GM19455 (cell line): ENCODE results near the gene WDR91.
"Not testable (repeated sequence)": the region's sequence is repeated elsewhere in the genome, so short reads cannot be mapped to it uniquely, and the experiment has no call there.

ENCODE experiments used
- ATAC-seq: cut with Tn5 transposase; IDR thresholded peaks from one replicate; pipeline ENCODE4 v1.9.1; 2021; ENCODE audit not compliant: unreplicated experiment

WDR91 gene

DNA sequence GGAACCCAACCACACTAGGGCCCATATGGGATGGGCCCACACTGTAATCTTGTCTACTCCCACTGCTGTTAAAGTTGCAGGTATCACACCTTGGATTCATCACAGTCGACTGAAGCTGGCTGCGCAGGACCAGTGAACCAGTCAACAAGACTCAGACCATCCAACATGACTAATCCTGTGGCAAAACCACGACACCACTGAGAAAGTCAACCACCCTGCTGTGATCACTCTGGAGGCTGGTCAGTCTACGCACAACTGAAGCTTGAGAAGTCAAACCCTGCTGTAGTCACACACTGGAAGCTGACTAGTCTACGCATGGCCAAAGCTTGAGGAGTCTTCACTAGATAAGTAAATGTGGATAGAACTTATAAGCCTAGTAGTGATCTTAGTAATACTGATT lies 31.2 kb downstream of the WDR91 start:
- no peak for ATAC-seq

DNA sequence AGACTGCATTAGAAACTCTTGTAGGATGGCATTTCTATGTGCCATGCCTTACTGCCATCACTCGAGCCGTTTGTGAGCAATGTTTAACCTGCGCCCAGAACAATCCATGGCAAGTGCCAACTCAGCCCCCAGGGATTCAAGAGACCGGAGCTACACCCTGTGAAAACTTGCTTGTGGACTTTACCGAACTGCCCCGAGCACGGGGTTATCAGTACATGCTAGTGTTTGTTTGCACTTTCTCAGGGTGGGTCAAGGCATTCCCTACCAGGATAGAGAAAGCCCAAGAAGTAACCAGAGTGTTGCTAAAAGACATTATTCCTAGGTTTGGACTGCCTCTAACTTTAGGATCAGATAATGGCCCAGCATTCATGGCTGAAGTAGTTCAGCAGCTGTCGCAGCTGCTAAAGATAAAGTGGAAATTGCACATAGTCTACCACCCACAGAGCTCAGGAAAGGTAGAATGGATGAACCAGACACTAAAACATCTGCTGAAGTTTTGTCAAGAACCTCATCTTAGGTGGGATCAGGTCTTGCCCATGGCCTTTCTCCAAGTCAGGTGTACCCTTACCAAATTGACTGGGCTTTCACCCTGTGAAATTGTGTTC lies 31.9 kb downstream of the WDR91 start:
- no peak for ATAC-seq

DNA sequence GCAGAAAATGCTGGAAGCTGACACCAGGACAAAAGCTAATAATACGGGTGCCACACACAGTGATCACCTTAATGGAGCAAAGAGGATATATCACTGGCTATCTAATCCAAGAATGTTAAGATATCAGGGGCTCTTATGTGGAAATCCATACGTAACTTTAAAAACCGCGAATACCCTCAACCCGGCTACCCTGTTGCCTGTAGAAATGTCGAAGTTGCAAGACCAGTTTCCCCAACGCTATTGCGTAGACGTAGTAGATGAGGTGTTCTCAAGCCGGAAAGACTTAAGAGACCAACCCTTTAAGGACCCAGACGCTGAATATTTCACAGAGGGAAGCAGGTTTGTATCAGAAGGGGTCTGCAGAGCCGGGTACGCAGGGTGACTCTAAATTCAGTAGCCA lies 33.0 kb downstream of the WDR91 start:
- ATAC-seq, result no peak

DNA sequence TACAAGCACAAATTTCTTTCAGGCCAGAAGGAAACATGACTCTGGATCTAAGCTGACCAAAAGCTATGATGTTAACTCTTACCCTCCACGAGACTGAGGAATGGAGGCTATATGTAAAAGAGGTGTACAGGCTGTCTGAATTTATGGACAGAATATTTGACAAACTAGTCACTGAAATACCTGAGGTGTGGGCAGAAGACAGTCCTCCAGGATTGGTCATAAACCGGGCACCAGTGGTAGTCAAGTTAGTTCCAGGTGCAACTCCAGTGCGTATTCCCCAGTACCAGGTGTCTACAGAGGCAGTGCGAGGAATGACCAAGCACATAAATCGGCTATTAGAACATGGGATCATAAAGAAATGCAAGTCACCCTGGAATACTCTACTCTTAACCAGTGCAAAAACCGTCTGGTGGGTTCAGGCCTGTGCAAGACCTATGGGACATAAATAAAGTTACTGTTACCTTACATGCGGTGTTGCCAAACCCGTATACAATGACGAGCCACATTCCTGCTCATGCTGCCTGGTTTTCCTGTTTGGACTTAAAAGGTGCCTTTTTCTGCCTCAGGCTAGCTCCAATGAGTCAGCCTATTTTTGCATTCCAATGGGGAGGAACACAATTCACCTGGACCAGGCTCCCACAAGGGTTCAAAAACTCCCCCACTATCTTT lies 34.2 kb downstream of the WDR91 start:
- no peak for ATAC-seq

DNA sequence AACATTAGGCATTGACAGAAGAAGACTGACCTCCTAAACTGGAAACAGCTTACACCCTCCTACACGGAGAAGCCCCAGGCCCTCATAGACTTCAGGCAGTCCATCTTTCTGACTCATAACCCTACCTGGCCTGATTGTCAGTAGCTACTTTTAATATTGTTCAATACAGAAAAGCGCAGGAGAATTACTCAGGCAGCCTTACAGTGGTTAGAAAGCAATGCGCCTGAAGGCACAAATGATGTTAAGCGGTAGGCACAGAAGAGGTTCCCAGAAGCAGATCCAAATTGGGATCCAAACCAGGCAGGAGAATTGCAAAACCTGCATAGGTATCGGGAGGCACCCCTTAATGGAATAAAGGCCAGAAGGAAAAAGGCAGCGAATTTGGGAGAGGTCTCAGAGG lies 35.4 kb downstream of the WDR91 start:
- no peak for ATAC-seq

DNA sequence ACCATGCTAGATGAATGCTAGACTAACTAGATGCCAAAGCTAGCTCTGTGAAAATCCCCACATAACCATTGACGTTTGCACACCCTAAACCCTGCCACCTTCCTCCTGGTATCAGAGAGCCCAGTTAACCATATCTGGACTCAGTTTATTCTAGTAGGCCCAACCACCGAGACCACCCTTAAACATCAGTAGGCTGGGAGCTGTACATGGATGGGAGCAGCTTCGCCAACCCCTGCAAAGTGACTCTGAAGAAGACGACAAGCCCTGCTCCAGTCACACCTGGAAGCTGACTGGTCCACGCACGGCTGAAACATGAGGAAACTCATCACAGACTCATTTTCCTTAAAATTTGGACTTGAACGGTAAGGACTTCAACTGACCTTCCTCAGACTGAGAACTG lies 36.4 kb downstream of the WDR91 start:
- no peak for ATAC-seq

DNA sequence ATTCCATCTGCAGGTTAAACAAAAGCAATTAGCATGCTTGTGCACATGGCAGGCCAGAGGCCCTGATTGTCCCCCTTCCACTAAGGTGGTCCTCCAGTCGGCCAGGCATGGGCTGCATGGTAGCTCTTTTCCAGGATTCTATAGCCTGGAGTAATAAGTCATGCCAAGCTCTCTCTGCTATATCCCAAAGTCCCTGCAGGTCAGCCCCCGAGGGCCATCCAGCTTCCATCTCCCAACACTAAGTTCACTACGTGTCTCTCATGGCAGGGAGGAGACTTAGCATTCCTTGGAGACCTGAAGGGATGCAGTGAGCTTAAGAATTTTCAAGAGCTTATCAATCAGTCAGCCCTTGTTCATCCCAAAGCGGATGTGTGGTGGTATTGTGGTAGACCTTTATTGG lies 37.4 kb downstream of the WDR91 start:
- ATAC-seq, result not testable (repeated sequence)

DNA sequence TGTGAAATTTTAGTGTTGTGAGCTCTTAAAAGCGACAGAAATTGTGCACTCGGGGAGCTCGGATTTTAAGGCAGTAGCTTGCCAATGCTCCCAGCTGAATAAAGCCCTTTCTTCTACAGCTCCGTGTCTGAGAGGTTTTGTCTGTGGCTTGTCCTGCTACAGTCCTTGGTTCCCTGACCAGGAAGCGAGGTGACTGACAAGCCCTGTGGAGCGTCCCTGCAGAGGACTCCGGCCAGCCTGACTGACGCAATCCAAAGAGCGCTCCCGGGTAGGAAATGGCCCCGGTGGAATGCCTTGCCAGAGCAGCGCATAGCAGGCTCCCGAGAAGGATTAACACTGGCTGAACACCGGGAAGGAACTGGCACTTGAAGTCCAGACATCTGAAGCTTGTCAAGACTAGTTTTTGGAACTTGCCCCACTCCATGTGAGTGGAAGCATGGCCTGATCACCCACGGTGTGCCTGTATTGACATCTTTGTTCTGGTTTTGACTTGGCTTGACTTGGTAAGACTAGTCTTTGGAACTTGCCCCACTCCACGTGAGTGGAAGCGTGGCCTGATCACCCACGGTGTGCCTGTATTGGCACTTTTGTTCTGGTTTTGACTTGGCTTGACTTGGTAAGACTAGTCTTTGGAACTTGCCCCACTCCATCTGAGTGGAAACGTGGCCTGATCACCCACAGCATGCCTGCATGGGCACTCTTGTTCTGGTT lies 39.6 kb downstream of the WDR91 start:
- not testable (repeated sequence) for ATAC-seq

DNA sequence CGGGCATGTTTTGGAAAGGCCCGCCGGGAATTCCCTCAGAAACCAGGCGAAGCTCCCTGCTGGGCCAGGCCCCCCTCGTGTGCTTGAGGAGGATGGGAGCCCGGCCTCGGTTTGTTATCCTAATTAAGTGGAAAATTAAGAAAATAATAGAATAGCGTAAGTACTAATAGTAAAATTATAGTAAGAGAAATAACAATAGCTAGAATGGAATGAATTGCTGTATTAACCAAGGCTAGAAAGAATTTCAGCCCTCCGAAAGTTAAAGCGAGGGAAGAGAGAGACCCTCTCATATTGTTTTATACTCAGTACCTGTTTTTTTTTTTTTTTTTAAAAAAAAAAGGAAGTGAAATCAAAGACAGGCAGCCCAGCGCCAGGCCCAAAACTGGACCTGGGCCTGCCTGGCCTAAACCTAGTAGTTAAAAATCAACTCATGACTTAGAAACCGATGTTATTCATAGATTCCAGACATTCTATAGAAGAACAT lies 40.3 kb downstream of the WDR91 start:
- ATAC-seq, result peak; percentile 32

DNA sequence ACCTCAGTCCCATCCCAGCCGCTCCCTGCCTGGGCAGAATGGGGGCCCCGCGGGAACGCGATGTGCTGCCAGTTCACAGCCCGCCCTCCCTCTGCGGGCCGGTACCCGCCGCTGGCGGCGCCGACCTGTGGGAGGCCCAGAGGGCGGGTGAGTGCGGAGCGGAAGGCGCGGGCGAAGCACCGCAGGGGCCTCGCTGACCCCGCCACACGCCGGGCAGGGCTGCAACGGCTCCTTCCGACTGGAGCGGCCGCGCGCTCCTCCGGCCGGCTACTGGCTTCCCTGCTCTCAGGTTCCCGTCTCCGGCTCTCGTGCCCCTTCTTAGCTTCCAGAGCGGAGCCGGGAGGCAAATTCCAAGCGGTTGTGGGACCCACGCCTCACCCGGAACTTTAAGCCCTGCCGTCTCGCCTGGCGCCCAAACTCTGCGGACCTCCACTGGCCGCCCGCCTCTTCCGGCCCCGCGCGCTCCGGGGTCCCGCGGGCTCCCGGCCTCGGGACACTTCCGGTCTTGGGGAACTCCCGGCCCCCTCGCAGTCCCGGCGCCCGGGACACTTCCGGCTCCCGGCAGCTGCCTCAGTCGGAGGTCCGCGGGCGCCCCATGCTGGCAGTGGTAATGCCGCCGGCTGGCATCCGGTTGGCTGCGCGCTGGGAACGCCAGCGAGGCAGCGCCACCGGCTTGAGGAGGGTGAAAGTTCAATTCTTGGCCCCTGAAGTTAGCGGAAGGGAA lies 40.9 kb downstream of the WDR91 start, which contains the start of gene CYREN:
Gene CYREN, minus strand, starts transcription at position 434 of the 724 bp plus-strand sequence. CDS start 1,785 bp downstream, outside the sequence.
- peak; percentile 75 for ATAC-seq

DNA sequence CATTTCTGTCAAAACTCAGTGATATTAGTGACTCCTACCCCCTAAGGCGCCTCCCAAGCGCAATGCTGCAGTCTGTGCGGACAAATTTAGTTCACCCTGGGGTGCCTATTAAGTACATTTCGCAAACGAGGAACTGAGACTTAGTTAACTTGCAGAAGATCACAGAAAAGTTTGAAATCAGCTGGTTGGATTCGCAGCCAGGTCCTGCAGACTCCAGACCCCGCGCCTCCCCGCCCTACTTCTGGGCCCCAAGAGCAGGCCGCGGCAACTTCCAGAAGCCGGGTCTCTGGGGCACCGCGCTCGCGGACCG lies 41.4 kb downstream of the WDR91 start:
- ATAC-seq, result peak; percentile 13

DNA sequence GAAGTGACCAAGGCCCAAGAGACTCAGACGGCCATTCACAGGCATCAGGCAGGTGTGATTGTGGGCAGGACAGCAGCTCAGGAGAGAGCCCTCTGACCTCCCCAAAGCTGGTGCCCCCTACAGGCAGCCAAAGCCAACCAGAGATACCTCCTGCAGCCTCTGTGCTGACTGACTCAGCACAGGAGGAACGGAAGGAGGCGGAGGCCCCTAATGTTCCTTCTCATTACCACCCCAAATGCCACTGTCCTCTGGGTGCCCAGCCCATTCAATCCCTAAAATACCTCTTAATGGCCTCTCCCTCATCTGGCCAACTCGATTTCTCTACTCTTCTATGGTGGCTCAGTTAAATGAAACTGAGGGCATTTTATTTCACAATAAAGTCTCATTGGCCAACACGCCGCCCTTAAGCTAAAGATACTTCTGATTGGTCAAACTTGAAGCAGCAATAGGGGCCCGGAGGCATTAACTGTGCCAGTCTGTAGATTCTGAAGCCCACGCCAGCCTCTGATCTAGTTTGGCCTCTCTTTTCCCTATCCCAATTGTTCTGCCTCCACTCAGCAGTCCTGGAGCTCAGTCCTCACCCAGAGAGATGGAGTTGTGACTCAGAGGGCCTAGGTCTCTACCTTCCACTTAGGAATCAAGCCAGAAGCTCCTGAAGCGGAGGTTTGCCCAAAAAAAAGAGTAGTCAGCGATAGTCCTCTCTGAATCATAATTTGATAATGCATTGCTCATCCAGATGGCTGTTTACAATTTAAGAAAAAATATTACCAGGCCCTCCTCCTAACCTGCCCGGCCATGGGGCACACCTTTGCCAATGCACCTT lies 42.0 kb downstream of the WDR91 start:
- ATAC-seq, result peak; percentile 44

DNA sequence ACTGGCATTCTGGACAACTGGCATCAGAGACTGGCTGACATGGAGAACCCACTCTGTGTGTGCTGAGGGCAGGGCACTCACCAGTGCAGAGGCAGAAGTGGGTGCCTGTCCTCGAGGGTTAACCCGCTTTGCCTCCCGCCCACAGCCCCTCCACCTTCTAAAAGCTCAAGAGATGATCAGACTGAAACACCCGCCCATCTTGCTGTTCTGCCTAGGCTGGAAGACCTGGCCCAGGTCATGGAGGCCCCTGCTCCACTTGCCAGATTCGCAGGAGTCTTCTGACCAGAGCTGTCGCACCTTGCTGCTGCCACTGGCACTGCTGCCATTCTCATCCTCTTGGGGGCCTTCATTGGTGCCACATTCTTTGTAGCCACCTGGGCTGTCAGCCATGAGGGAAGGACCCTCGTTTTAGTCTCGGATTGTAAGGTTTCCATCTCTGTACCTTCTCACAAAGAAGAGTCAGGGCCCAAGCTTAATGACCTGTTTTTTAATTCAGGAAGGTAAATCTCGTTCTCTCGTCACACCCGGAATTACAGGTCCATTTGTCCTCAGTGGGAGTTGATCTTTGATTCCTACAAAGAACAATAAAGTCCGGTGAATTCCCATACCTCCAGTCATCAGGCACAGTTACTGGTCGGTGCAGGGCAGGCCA lies 42.7 kb downstream of the WDR91 start:
- no peak for ATAC-seq

DNA sequence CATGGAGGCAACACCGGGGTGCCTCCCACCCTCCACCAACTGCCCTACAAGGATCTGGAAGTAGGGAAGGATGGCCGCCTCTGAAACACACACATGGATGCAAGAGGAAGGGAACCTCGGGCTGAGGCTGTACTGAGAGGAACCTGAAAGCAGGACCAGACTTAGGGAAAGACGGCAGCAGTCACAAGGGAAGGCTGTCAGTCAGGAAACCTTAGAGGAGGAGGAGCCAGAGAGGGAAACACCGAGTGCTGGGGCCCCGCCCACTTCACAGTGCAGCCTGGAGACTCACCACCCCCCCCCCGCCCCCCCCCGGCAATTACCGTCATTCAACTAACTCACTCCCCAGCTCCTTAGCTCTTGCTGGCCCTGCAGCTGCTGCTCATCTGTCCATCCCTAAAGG lies 43.3 kb downstream of the WDR91 start:
- no peak for ATAC-seq

DNA sequence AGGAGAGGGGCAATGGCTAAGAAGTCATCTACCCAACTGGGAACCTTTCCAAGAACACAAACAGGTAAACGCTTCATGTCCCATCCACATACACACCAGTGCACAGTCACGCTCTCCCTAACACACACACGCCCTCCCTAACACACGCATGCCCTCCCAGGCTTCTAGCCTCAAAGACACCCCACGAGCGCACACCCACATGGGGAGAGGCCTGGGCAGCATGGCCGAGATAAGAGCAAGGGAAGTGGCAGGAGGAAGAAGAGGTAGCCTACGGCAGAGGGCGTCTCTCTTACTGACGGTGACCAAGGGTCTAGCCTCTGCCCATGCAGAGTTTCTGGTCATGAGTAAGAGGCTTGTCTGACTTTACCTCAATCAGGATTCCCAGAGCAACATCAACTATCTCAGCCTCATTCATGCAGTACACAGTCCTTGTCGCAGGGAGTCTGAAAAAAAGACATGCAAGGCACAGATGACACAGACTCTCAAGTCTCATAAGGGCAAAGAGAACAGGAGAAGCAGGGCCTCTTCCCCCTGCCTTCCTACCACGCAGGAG lies 43.9 kb downstream of the WDR91 start:
- ATAC-seq, result no peak

DNA sequence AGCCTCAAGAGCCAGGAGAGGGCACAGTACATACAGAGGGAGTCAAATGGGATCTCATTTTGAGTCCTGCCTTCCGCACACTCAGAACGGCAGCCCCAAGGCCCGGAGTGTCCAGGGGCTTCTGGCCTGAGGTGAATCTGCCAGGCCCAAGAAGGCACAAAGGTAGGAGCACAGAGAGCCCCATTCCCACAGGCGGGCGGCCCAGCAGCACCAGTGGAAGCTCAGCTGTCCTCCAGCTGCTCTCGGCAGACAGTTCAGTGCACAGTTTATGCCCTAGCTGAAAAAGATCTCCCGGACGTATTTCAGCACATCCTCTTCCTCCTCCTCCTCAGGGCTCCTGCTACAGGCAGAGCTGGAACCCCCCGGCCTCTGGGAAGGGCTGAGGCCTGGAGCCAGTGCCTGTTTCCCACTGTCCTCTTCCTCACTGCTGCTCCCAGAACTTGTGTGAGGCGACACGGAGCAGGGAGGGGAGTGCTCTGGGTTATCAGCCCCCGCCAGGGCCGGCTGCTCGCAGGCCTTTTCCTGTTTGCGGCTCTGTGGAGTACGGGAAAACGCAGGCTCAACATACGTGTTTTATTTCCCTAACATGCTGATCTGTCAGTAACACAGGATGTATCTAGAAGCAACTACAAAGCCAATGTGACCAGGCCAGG lies 44.9 kb downstream of the WDR91 start:
- ATAC-seq, result no peak

DNA sequence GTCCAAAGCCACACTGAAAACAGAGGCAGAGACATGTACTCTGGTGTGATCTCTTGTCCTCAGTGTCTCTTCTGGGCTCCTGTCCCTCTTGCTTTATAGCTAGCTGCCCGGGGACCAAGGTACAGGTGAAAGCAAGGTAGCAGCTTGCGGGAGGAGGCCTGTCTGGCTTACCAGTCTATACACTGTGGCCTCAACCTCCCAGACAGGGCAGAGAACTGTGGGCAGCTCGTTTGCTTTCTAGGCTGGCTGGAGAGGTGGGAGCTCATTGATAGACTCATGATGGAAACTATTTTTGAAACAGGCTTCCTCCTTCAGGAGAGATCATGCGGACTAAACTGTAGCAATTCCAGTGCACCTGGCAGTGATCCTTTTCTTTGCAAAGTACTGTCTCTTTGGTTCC lies 45.5 kb downstream of the WDR91 start:
- no peak for ATAC-seq

DNA sequence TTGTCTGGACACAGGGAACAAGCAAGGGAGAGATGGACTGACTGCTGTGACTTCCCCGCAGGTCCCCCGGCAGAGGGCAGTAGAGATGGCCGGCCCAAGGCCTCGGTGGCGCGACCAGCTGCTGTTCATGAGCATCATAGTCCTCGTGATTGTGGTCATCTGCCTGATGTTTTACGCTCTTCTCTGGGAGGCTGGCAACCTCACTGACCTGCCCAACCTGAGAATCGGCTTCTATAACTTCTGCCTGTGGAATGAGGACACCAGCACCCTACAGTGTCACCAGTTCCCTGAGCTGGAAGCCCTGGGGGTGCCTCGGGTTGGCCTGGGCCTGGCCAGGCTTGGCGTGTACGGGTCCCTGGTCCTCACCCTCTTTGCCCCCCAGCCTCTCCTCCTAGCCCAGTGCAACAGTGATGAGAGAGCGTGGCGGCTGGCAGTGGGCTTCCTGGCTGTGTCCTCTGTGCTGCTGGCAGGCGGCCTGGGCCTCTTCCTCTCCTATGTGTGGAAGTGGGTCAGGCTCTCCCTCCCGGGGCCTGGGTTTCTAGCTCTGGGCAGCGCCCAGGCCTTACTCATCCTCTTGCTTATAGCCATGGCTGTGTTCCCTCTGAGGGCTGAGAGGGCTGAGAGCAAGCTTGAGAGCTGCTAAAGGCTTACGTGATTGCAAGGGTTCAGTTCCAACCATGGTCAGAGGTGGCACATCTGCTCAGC lies 46.8 kb downstream of the WDR91 start:
- ATAC-seq, result no peak
